Epidermal melanocyte (primary cell): ENCODE measurements around the gene MTAP.

ENCODE experiments used
- DNase-seq: peaks from one replicate; pipeline ENCODE4 v3.0.0; 2011; ENCODE audit warnings: low spot score; ENCODE audit not compliant: insufficient read length

The MTAP gene

DNA sequence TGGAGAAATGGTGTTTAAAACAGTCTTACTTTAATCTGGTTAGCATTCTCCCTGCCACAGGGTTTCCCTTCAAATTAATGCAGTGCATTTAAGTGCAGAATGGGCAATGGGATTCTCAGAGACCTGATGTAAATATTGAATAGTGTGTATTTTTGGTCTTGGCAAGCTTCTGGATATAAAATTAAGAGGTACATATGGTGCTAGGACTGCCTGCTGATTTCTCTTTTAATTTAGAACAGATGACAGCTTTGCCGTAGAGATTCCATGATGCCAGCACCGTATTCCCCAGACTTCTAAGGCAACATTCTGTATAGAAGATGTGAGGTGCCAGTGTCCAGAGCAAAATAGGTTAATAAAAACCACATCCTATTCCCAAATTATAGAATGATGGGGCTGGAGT, 1.9 kb downstream of the MTAP start:
- no peak for DNase-seq

- DNase-seq = no peak
These were observed 2.4 kb downstream of the MTAP start for GRCh38 chr9:21804791-21805190.

GRCh38 chr9:21806644-21807043, 4.2 kb downstream of the MTAP start:
- no peak for DNase-seq

GRCh38 chr9:21810388-21810787, 8.0 kb downstream of the MTAP start:
- DNase-seq = no peak

DNA sequence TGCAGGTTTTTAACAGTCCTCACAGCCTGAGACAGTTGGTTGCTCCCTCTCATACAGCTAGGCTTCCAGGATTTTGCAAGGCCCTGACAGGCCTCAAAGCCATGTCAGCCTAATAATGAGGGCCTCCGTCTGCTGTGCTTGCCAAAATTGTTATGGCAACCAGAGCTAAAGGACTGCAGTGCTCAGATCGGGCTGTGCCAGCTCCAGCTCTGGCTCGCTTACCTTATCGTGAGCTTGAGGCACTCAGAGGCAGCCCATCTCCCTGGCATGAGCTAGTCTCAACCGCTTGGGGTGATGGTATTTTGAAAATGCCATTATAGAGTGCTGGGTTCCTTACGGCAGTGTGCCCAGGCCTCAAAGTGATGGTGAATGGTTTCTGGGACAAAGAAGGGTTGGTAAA, 8.4 kb downstream of the MTAP start:
- DNase-seq = no peak

DNA sequence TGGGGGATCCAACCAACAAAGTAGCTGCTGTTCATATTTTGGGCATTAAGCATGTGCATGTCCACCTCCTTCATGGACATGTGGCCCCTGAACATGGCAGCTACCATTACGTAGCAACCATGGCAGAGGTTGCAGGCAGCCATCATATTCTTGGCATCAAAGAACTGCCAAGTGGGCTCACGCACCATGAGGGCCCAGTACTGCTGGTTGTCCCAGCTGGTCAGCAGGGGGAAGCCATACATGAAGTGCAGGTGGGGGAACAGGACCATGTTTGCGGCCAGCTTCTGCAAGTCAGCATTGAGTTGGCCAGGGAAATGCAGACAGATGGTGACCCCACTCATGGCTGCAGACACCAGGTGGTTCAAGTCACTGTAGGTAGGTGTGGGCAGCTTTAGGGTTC, 9.5 kb downstream of the MTAP start:
- DNase-seq = no peak

GRCh38 chr9:21812415-21812814, 10.0 kb downstream of the MTAP start:
- no peak for DNase-seq

- peak; percentile 60 for DNase-seq
These were observed 10.6 kb downstream of the MTAP start for GRCh38 chr9:21812946-21813568.

- DNase-seq = peak; percentile 31
These were observed 11.4 kb downstream of the MTAP start for GRCh38 chr9:21813575-21814473.

DNA sequence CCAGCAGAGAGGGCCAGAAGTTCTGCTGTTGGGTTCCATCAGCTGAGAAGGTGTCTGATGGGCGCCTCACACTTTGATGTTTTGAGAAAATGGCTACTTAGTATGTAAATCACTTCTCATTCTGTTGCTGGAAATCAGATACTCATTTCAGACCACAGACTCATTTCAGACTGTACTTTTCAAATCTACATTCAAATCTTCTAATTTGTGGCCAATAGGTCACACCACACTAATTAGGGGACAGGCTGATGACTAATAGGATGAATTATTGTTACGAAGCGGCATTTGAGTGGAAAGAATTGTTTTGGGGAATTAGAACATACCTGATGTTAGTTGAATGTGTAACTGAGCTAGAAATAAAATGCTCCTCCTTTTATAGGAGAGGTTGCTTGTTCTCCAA, 13.2 kb downstream of the MTAP start:
- no peak for DNase-seq

GRCh38 chr9:21817176-21817575, 14.7 kb downstream of the MTAP start:
- no peak for DNase-seq

- no peak for DNase-seq
These were observed 23.2 kb downstream of the MTAP start for GRCh38 chr9:21825637-21826036.

DNA sequence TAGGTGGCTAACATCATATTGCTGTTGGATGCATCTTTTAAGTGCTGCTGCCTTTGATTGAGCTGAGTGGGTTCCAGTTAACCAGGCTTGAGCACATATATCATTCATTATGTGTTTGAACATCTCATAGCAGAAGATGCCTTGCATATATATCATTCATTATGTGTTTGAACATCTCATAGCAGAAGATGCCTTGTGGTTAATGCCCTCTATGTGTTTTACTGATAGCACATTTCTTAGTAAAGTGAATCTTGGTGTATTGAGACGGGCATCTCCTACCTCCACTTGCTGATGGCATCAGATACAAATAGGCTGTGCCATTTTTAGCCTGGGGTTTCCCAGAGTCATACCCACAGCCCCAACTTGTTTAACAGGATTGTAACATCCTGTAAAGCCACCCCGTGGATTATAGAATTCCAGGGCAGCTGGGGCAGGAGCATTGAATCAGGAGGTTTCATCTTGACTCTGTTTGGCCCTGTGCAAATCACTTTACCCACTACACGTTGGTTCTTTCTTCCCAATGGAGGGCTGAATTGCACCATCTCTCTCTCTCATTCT, 26.5 kb downstream of the MTAP start:
- DNase-seq = no peak

DNA sequence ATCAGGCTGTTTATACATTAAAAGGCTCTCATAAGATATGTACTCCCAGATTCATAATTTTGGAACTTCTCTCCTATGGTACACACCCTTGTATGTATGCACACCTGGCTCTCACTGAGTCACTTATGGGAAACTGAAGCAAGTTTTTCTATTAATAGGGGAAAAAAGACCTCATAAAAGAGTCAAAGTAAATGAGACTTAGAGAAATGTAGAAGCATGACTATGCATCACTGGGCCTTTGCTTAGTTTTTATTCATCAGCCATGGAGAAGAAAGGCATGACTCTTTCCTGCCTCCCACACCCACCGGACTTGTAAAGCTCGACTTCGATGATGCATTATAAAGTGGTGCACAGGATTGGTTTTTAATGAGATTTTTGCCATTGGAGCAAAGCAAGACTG, 28.2 kb downstream of the MTAP start:
- DNase-seq = no peak

DNA sequence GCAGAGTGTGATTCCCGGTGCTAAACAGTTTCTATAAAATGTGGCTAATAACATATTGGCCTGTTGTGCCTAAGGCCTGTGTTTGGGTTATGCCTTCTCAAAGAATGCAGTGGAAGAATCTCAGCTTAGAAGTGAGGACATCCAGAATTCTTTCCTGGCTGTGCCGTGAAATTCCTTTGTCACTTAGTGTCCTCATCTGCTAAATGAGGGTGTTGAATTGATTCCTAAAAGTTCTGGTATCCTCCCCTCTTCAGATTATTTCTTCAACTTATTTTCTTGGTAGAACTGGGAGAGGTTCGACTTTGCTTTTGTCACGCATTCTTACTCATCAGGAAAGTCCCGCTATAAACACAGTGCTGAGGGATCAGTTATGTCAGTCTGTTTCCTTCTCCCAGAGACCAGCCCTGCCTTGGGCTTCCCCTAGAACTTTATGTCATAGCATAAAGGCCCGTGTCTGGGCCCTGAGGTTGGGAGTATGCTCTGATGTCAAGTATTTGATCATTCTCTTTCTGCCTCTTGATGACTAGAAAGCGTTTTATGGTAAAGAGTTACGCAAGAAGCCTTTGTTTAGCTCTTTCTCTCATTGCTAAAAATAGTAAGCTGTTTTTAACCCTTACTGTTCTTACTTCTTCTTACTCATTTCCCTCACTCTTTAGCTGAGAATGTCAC, 29.5 kb downstream of the MTAP start:
- DNase-seq = peak; percentile 20

- no peak for DNase-seq
These were observed 30.8 kb downstream of the MTAP start for GRCh38 chr9:21833090-21833801.

DNA sequence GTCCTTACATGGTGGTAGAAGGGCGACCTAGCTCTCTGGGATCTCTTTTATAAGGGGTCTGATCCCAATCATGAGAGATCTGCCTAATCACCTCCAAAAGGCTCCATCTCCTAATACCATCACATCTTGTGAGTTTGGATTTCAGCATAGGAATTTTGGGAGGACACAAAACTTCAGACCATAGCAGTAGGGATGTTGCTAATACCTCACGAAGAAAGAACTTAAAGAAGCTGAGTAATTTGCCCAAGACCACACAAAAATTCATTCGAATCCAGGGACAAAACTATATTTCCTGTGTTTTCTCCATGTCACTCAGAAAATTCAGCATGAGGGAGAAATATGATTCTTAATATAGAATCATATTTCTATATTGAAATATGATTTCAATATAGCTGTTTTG, 32.7 kb downstream of the MTAP start:
- no peak for DNase-seq

DNA sequence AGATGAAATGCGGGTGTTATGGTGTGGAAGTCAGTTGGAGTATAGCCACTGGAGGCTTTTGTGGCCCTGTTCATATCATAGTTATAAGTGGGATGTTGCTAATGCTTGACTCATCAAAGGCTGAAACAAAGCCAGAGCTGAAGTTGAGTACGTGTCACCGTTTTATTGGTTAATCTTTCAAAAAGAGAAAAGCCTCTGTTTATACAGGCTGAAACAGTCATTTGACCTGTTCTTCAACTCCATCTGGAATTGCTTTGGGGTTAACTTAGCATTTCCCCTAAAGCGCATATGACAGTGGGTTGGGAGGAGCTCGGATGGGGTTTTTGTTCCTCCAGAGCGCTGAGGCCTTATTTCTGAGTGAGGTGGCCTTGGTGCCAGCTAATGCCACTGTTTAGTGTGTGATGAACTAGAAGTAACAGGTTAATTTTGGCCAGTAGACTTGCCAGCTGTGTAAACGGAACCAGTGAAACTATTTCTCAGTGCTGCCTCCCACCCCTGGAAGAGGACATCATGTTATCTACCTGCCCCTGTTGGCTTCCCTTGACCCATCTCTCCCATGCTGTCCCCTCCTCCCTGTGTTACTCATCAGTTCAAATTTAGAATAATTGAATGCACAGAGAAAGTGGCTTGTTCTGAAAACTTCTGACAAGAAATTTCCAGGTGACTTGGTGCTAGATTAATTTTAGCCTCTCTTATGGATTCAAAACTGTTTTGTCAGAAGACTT, 34.2 kb downstream of the MTAP start:
- peak; percentile 63 for DNase-seq

DNA sequence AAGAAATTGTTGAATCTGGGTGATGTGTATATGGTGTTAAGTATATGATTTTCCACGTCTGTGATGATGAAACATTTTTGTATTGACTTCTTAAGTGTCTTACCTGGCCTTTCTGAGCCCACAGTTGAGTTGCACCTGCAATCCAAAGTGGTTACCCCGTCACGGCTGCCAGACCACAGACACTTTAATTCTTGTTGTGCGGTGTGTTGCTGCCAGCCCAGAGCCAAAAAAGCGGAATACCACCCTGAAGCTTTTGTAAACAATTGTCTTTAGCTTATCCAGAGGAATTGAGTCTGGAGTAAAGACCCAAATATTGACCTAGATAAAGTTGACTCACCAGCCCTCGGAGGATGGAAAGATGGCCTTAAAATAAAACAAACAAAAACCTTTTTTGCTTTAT, 35.1 kb downstream of the MTAP start:
- no peak for DNase-seq

DNA sequence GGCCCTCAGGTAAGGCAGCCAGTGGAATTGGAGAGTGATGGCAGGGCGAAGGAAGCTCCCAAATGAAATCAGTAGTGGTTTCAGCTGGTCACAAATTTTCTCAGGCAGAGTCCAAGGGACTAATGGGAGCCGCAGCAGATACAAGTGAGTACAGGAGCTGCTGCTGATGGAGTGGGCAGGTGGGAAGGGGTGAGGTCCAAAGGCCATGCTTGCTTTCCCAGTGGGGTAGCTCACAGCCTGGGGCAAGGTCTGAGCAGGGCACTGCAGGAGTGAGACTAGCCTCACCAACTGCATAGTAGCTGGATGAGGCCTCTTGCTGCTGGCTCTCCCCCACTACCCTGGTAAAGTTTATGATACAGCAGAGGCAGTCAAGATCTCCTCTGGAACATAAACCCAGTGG, 38.2 kb downstream of the MTAP start:
- DNase-seq = no peak

- DNase-seq = no peak
These were observed 38.7 kb downstream of the MTAP start for GRCh38 chr9:21841133-21841532.
